ENCODE measurements around the gene SLC22A1. TPM values are rescaled to one million over a fixed set of nuclear protein-coding genes. Genes with fewer than 3 reads are reported as not detected.

Gene SLC22A1

DNA sequence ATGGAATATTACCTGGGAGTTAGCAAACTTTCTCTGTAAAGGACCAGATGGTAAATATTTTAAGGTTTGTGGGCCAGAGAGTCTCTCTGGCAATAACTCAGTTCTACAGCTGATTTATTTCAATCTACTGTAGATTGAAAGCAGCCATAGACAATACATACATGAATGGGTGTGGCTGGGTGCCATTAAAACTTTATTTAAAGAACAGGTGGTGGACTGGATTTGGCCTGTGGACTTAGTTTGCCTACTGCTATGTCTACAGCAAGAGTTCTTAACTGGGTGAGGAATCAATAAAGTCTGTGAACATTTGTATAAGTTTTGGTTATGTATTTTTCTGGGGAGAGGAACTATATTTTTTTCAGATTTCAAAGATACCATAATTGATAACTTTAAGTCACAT is 81.9 kb downstream of the SLC22A1 start:
- no peak for DNase-seq
- Histone ChIP-seq H3K36me3 (ENCODE audit: control insufficient read depth, insufficient read depth, low read length) (no peaks in the 10 kb centered on the region), H3K4ac (ENCODE audit: low read depth, low read length) (no peak overlapping the region), H2BK15ac (replicated peaks; ENCODE audit: low read depth) (no peak overlapping the region), H2AK5ac (ENCODE audit: low read length) (no peak overlapping the region), H3K27me3 (ENCODE audit: insufficient read depth, low read length, poor library complexity) (no peaks in the 10 kb centered on the region), H3K18ac (ENCODE audit: low read length) (no peak overlapping the region), H4K5ac (ENCODE audit: low read length) (no peak overlapping the region), H2BK120ac (ENCODE audit: low read depth, low read length) (no peak overlapping the region), H3K27ac (ENCODE audit: low read depth, low read length) (no peak overlapping the region), H3K56ac (ENCODE audit: low read length) (no peak overlapping the region), H3K79me1 (ENCODE audit: low read length) (no peaks in the 10 kb centered on the region), H3K23ac (ENCODE audit: low read length) (no peak overlapping the region), H2BK5ac (ENCODE audit: low read length) (no peak overlapping the region), H3K4me2 (ENCODE audit: low read length) (no peak overlapping the region), H3K4me1 (ENCODE audit: control insufficient read depth, low read depth, low read length) (no peaks in the 10 kb centered on the region), H3K79me2 (ENCODE audit: control insufficient read depth, insufficient read depth, low read length) (no peaks in the 10 kb centered on the region), H3K4me3 (ENCODE audit: low read length) (no peak overlapping the region), H3K9ac (ENCODE audit: low read length) (no peak overlapping the region), H4K8ac (ENCODE audit: low read depth, low read length) (no peak overlapping the region)

DNA sequence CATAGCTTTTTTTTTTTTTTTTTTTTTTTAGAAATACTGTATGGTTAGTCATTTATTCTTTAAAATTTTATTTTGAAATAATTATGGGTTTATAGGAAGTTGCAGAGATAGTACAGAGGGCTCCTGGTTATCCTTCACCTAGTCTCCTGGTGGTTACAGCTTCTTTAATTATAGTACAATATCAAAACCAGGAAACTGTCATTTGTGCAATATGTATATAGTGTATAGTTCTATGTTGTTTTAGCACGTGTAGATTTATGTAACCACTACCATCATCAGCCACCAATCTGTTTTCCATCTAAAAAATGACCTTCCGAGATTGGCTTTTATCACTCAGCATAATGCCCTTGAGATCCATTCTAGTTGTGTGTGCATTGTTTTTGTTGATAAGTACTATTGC is 82.3 kb downstream of the SLC22A1 start:
- H3K27ac ChIP-seq (ENCODE audit: low read depth, low read length): no peak overlapping the region
- no peak overlapping the region for H3K4ac ChIP-seq (ENCODE audit: low read depth, low read length)
- H3K79me1 ChIP-seq (ENCODE audit: low read length): no peaks in the 10 kb centered on the region
- H3K4me1 ChIP-seq (ENCODE audit: control insufficient read depth, low read depth, low read length): no peaks in the 10 kb centered on the region
- H3K56ac ChIP-seq (ENCODE audit: low read length): no peak overlapping the region
- no peak overlapping the region for H2BK120ac ChIP-seq (ENCODE audit: low read depth, low read length)
- no peak overlapping the region for H3K4me3 ChIP-seq (ENCODE audit: low read length)
- no peak overlapping the region for H4K5ac ChIP-seq (ENCODE audit: low read length)
- no peak overlapping the region for H3K4me2 ChIP-seq (ENCODE audit: low read length)
- H3K9ac ChIP-seq (ENCODE audit: low read length): no peak overlapping the region
- DNase-seq: no peak
- no peak overlapping the region for H3K23ac ChIP-seq (ENCODE audit: low read length)
- no peaks in the 10 kb centered on the region for H3K36me3 ChIP-seq (ENCODE audit: control insufficient read depth, insufficient read depth, low read length)
- H3K18ac ChIP-seq (ENCODE audit: low read length): no peak overlapping the region
- H2BK5ac ChIP-seq (ENCODE audit: low read length): no peak overlapping the region
- no peaks in the 10 kb centered on the region for H3K27me3 ChIP-seq (ENCODE audit: insufficient read depth, low read length, poor library complexity)
- WGBS (ENCODE audit: extremely low coverage, insufficient coverage, low lambda C conversion rate): no CpG with 5 or more reads among the region's 2 CpGs
- no peaks in the 10 kb centered on the region for H3K79me2 ChIP-seq (ENCODE audit: control insufficient read depth, insufficient read depth, low read length)
- H2BK15ac ChIP-seq (replicated peaks; ENCODE audit: low read depth): no peak overlapping the region
- H4K8ac ChIP-seq (ENCODE audit: low read depth, low read length): no peak overlapping the region
- no peak overlapping the region for H2AK5ac ChIP-seq (ENCODE audit: low read length)

DNA sequence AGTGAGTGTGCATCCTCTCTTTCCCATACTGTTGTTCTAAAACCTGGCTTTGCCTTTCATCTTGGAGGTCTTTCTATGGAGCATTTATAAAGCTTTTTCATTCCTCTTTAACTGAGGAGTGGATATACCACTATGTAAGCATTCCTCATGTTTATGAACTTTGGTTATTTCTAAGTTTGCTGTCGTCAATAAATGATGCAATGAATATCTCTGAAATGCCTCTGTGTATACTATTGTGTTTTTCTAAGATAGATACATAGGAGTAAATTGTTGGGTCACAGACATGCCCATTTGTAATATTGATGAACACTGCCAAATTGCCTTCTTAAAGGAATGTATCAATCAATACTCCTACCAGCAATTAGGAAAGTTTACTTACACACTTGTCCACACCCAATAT is 83.1 kb downstream of the SLC22A1 start:
- H3K27ac ChIP-seq (ENCODE audit: low read depth, low read length): no peak overlapping the region
- no peak overlapping the region for H3K23ac ChIP-seq (ENCODE audit: low read length)
- no peaks in the 10 kb centered on the region for H3K79me1 ChIP-seq (ENCODE audit: low read length)
- H3K36me3 ChIP-seq (ENCODE audit: control insufficient read depth, insufficient read depth, low read length): no peaks in the 10 kb centered on the region
- H2BK5ac ChIP-seq (ENCODE audit: low read length): no peak overlapping the region
- H3K9ac ChIP-seq (ENCODE audit: low read length): no peak overlapping the region
- no peak overlapping the region for H3K18ac ChIP-seq (ENCODE audit: low read length)
- no CpG with 5 or more reads among the region's 1 CpG for WGBS (ENCODE audit: extremely low coverage, insufficient coverage, low lambda C conversion rate)
- no peaks in the 10 kb centered on the region for H3K4me1 ChIP-seq (ENCODE audit: control insufficient read depth, low read depth, low read length)
- no peak for DNase-seq
- no peak overlapping the region for H4K5ac ChIP-seq (ENCODE audit: low read length)
- H2BK120ac ChIP-seq (ENCODE audit: low read depth, low read length): no peak overlapping the region
- no peak overlapping the region for H3K56ac ChIP-seq (ENCODE audit: low read length)
- H2BK15ac ChIP-seq (replicated peaks; ENCODE audit: low read depth): no peak overlapping the region
- no peak overlapping the region for H3K4me3 ChIP-seq (ENCODE audit: low read length)
- no peaks in the 10 kb centered on the region for H3K79me2 ChIP-seq (ENCODE audit: control insufficient read depth, insufficient read depth, low read length)
- no peak overlapping the region for H3K4ac ChIP-seq (ENCODE audit: low read depth, low read length)
- H4K8ac ChIP-seq (ENCODE audit: low read depth, low read length): no peak overlapping the region
- H2AK5ac ChIP-seq (ENCODE audit: low read length): no peak overlapping the region
- H3K4me2 ChIP-seq (ENCODE audit: low read length): no peak overlapping the region
- H3K27me3 ChIP-seq (ENCODE audit: insufficient read depth, low read length, poor library complexity): no peaks in the 10 kb centered on the region

DNA sequence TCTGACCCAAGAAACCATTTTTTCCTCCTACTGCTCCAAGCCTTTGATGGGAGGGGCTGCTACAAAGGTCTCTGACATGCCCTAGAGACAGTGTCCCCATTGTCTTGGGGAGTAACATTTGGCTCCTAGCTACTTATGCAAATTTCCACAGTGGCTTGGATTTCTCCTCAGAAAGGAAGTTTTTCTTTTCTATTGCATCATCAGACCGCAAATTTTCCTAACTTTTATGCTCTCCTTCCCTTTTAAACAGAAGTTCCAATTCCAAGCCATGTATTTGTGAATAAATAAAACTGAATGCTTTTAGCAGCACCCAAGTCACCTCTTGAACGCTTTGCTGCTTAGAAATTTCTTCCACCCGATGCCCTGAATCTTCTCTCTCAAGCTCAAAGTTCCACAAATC is 86.0 kb downstream of the SLC22A1 start:
- H3K4me3 ChIP-seq (ENCODE audit: low read length): no peak overlapping the region
- no peak overlapping the region for H3K23ac ChIP-seq (ENCODE audit: low read length)
- no peak overlapping the region for H2BK5ac ChIP-seq (ENCODE audit: low read length)
- no CpG with 5 or more reads among the region's 3 CpGs for WGBS (ENCODE audit: extremely low coverage, insufficient coverage, low lambda C conversion rate)
- no peak overlapping the region for H2BK120ac ChIP-seq (ENCODE audit: low read depth, low read length)
- no peaks in the 10 kb centered on the region for H3K4me1 ChIP-seq (ENCODE audit: control insufficient read depth, low read depth, low read length)
- H3K56ac ChIP-seq (ENCODE audit: low read length): no peak overlapping the region
- no peak overlapping the region for H2AK5ac ChIP-seq (ENCODE audit: low read length)
- H4K5ac ChIP-seq (ENCODE audit: low read length): no peak overlapping the region
- H3K27ac ChIP-seq (ENCODE audit: low read depth, low read length): no peak overlapping the region
- no peak overlapping the region for H3K4me2 ChIP-seq (ENCODE audit: low read length)
- H3K4ac ChIP-seq (ENCODE audit: low read depth, low read length): no peak overlapping the region
- H3K9ac ChIP-seq (ENCODE audit: low read length): no peak overlapping the region
- H4K8ac ChIP-seq (ENCODE audit: low read depth, low read length): no peak overlapping the region
- H3K79me2 ChIP-seq (ENCODE audit: control insufficient read depth, insufficient read depth, low read length): no peaks in the 10 kb centered on the region
- no peaks in the 10 kb centered on the region for H3K27me3 ChIP-seq (ENCODE audit: insufficient read depth, low read length, poor library complexity)
- H3K18ac ChIP-seq (ENCODE audit: low read length): no peak overlapping the region
- no peaks in the 10 kb centered on the region for H3K36me3 ChIP-seq (ENCODE audit: control insufficient read depth, insufficient read depth, low read length)
- no peak overlapping the region for H2BK15ac ChIP-seq (replicated peaks; ENCODE audit: low read depth)
- no peak for DNase-seq
- H3K79me1 ChIP-seq (ENCODE audit: low read length): no peaks in the 10 kb centered on the region

Small RNA genes within 50 kb of the gene (small RNA-seq; reads per million reads assigned to genes)
- gene AL645733.1 (ENCODE audit: insufficient read depth): not detected

Measured in mesendoderm (in vitro differentiated cells).